IMR-90 (cell line): ENCODE measurements around the gene CEP104. TPM values are rescaled to one million over a fixed set of nuclear protein-coding genes. Genes with fewer than 3 reads are reported as not detected.
A peak's percentile ranks its signal among the peaks of the same experiment; 100 is the strongest.

Source experiments
- ATAC-seq: fragments of 200-7000 bp; cut with Tn5 transposase; 2 replicates; pipeline ENCODE4 v1.9.1; 2020; ENCODE audit warnings: low read depth, mild to moderate bottlenecking, moderate library complexity
- BruUV-seq: library from RNA; stranded (reverse); fragments of 400-500 nt; replicated peaks from 2 replicates; lab custom pipeline; 2021; lab: Mats Ljungman, UMichigan
- CTCF ChIA-PET: fragments of 300-600 bp; formaldehyde crosslinking; extraction: SDS; loops from one replicate; lab custom pipeline; 2021; ENCODE audit warnings: antibody characterized with exemption; lab: Yijun Ruan, JAX
- POLR2A ChIA-PET: fragments of 300-600 bp; sonication (Branson Sonifier 250); formaldehyde crosslinking; loops from one replicate; lab custom pipeline; 2022; ENCODE audit warnings: antibody characterized with exemption; ENCODE audit not compliant: unreplicated experiment; lab: Charles Lee
- DNase-seq: peaks from one replicate; pipeline ENCODE4 v3.0.0; 2013
- H2AFZ ChIP-seq: replicated peaks from 2 replicates; pipeline ENCODE3; 2013; ENCODE audit warnings: low read length, mild to moderate bottlenecking; ENCODE audit not compliant: poor library complexity
- H2AK5ac ChIP-seq: 2 replicates; pipeline ENCODE4 v1.6.1; 2013; ENCODE audit warnings: low read depth, low read length, inconsistent platforms
- H2AK9ac ChIP-seq: replicated peaks from 2 replicates; pipeline ENCODE3; 2013; ENCODE audit warnings: mild to moderate bottlenecking, low read depth, low read length, moderate library complexity; ENCODE audit not compliant: poor library complexity
- H2BK120ac ChIP-seq: 2 replicates; pipeline ENCODE4 v1.6.1; 2013; ENCODE audit warnings: low read depth, low read length, inconsistent platforms
- H2BK15ac ChIP-seq: 3 replicates; pipeline ENCODE4 v1.6.1; 2013; ENCODE audit warnings: low read depth, low read length, inconsistent platforms
- H2BK20ac ChIP-seq: 2 replicates; pipeline ENCODE4 v1.6.1; 2013; ENCODE audit warnings: low read depth, mild to moderate bottlenecking, inconsistent platforms, low read length, moderate library complexity
- H2BK5ac ChIP-seq: 2 replicates; pipeline ENCODE4 v1.6.1; 2013; ENCODE audit warnings: mild to moderate bottlenecking, low read depth, low read length, inconsistent platforms; ENCODE audit not compliant: poor library complexity, severe bottlenecking
- H3K14ac ChIP-seq: replicated peaks from 2 replicates; pipeline ENCODE4 v1.6.1; 2013; ENCODE audit warnings: low read depth, low read length, inconsistent platforms
- H3K18ac ChIP-seq: 2 replicates; pipeline ENCODE4 v1.6.1; 2013; ENCODE audit warnings: low read depth, low read length, control low read depth
- H3K23ac ChIP-seq: 2 replicates; pipeline ENCODE4 v1.6.1; 2013; ENCODE audit warnings: low read depth, low read length, inconsistent platforms
- H3K27ac ChIP-seq: 2 replicates; pipeline ENCODE4 v1.5.1; 2013; ENCODE audit warnings: mild to moderate bottlenecking, control low read depth, low read length; ENCODE audit not compliant: insufficient read depth
- H3K27me3 ChIP-seq: 2 replicates; pipeline ENCODE4 v1.6.1; 2013; ENCODE audit warnings: low read length; ENCODE audit not compliant: control insufficient read depth, insufficient read depth
- H3K36me3 ChIP-seq: 2 replicates; pipeline ENCODE4 v1.6.1; 2013; ENCODE audit warnings: low read length, mixed read lengths; ENCODE audit not compliant: control insufficient read depth, insufficient read depth
- H3K4ac ChIP-seq: 2 replicates; pipeline ENCODE4 v1.6.1; 2013; ENCODE audit warnings: low read depth, low read length, inconsistent platforms
- H3K4me1 ChIP-seq: 2 replicates; pipeline ENCODE4 v1.6.1; 2013; ENCODE audit warnings: low read length, mixed read lengths; ENCODE audit not compliant: control insufficient read depth, insufficient read depth
- H3K4me2 ChIP-seq: 2 replicates; pipeline ENCODE4 v1.6.1; 2013; ENCODE audit warnings: low read depth, mild to moderate bottlenecking, control low read depth, low read length, moderate library complexity
- H3K4me3 ChIP-seq: 2 replicates; pipeline ENCODE4 v1.5.1; 2013; ENCODE audit warnings: low read depth, mild to moderate bottlenecking, control low read depth, low read length, moderate library complexity; ENCODE audit not compliant: insufficient read depth
- H3K56ac ChIP-seq: 2 replicates; pipeline ENCODE4 v1.6.1; 2013; ENCODE audit warnings: low read length, inconsistent platforms; ENCODE audit not compliant: insufficient read depth; ENCODE audit errors: extremely low read depth
- H3K79me1 ChIP-seq, 2 experiments: 2 replicates each; pipeline ENCODE4 v1.6.1; 2013; ENCODE audit warnings: low read length in 2 of 2, inconsistent platforms in 1 of 2, low read depth in 1 of 2
- H3K9ac ChIP-seq: 2 replicates; pipeline ENCODE4 v1.6.1; 2013; ENCODE audit warnings: low read depth, low read length, control low read depth
- H3K9me1 ChIP-seq: 2 replicates; pipeline ENCODE4 v1.6.1; 2013; ENCODE audit warnings: low read length, inconsistent platforms; ENCODE audit not compliant: insufficient read depth
- H3K9me3 ChIP-seq: 2 replicates; pipeline ENCODE4 v1.6.1; 2013; ENCODE audit warnings: low read length; ENCODE audit not compliant: control insufficient read depth, insufficient read depth
- H4K20me1 ChIP-seq: 2 replicates; pipeline ENCODE4 v1.6.1; 2013; ENCODE audit warnings: low read length, inconsistent platforms; ENCODE audit not compliant: insufficient read depth
- H4K5ac ChIP-seq: 2 replicates; pipeline ENCODE4 v1.6.1; 2013; ENCODE audit warnings: mild to moderate bottlenecking, low read depth, low read length, control low read depth
- H4K8ac ChIP-seq, 2 experiments: 2 replicates each; pipeline ENCODE4 v1.6.1; 2013; ENCODE audit warnings: low read depth in 2 of 2, low read length in 2 of 2, control low read depth in 1 of 2, inconsistent platforms in 1 of 2
- H4K91ac ChIP-seq: 2 replicates; pipeline ENCODE4 v1.6.1; 2013; ENCODE audit warnings: low read depth, low read length, inconsistent platforms; ENCODE audit not compliant: insufficient read depth
- BHLHE40 ChIP-seq: fragments of 150-350 bp; IDR thresholded peaks from 2 replicates; pipeline ENCODE4 v1.6.1; 2016; ENCODE audit warnings: mild to moderate bottlenecking, low read depth, low read length
- CEBPB ChIP-seq: IDR thresholded peaks from 2 replicates; pipeline ENCODE4 v1.6.1; 2012; ENCODE audit warnings: low read depth, low read length, improper control_type of control experiment
- CHD1 ChIP-seq: IDR thresholded peaks from 2 replicates; pipeline ENCODE4 v1.6.1; 2012; ENCODE audit warnings: low read depth, low read length, improper control_type of control experiment
- CTCF ChIP-seq: conservative IDR thresholded peaks from 2 replicates; pipeline ENCODE4 v1.5.1; 2012; ENCODE audit warnings: mild to moderate bottlenecking, low read depth, low read length, improper control_type of control experiment
- ELK1 ChIP-seq: fragments of 150-350 bp; IDR thresholded peaks from 2 replicates; pipeline ENCODE4 v1.6.1; 2016; ENCODE audit warnings: low read depth, mild to moderate bottlenecking, low read length, moderate library complexity, borderline replicate concordance
- FOS ChIP-seq: fragments of 150-350 bp; IDR thresholded peaks from 2 replicates; pipeline ENCODE4 v1.6.1; 2016; ENCODE audit warnings: low read depth, low read length
- MAFK ChIP-seq: IDR thresholded peaks from 2 replicates; pipeline ENCODE4 v1.6.1; 2012; ENCODE audit warnings: low read depth, low read length, improper control_type of control experiment
- MAZ ChIP-seq: IDR thresholded peaks from 2 replicates; pipeline ENCODE4 v1.6.1; 2012; ENCODE audit warnings: low read depth, mild to moderate bottlenecking, low read length, improper control_type of control experiment, moderate library complexity, borderline replicate concordance
- MXI1 ChIP-seq: IDR thresholded peaks from 2 replicates; pipeline ENCODE4 v1.6.1; 2012; ENCODE audit warnings: low read depth, mild to moderate bottlenecking, low read length, moderate library complexity, borderline replicate concordance
- NFE2L2 ChIP-seq: fragments of 150-350 bp; IDR thresholded peaks from 2 replicates; pipeline ENCODE4 v1.6.1; 2016; ENCODE audit warnings: low read depth, mild to moderate bottlenecking, low read length
- POLR2A ChIP-seq: IDR thresholded peaks from 2 replicates; pipeline ENCODE4 v1.6.1; 2012; ENCODE audit warnings: mild to moderate bottlenecking, low read depth, low read length
- RAD21 ChIP-seq: IDR thresholded peaks from 2 replicates; pipeline ENCODE4 v1.6.1; 2012; ENCODE audit warnings: low read length, improper control_type of control experiment
- RCOR1 ChIP-seq: IDR thresholded peaks from 2 replicates; pipeline ENCODE4 v1.6.1; 2012; ENCODE audit warnings: mild to moderate bottlenecking, low read length, improper control_type of control experiment; ENCODE audit not compliant: insufficient replicate concordance
- RFX5 ChIP-seq: IDR thresholded peaks from 2 replicates; pipeline ENCODE4 v1.8.0; 2012; ENCODE audit warnings: low read depth, mild to moderate bottlenecking, low read length, moderate library complexity
- SMC3 ChIP-seq: fragments of 150-350 bp; IDR thresholded peaks from 2 replicates; pipeline ENCODE4 v1.6.1; 2016; ENCODE audit warnings: low read depth, mild to moderate bottlenecking, antibody characterized with exemption, low read length, moderate library complexity
- USF2 ChIP-seq: fragments of 150-350 bp; IDR thresholded peaks from 2 replicates; pipeline ENCODE4 v1.6.1; 2017; ENCODE audit warnings: mild to moderate bottlenecking, antibody characterized with exemption, low read length, low read depth
- WGBS, 2 experiments: methylation state at CpG; one replicate each; pipeline versions ENCODE4 v1.1.5 to v1.1.7; 2013; ENCODE audit warnings: missing lambda C conversion rate in 2 of 2; ENCODE audit not compliant: insufficient read length in 1 of 2; ENCODE audit errors: extremely low coverage in 2 of 2; 5-methylcytosine and 5-hydroxymethylcytosine counted together
- dilution Hi-C: fragments of 300-500 bp; cut with HindIII; formaldehyde crosslinking; loops from one replicate; pipeline ENCODE4 v1.14.3; 2018; ENCODE audit warnings: low sequenced_read_pairs; ENCODE audit not compliant: unreplicated experiment
- in situ Hi-C: fragments of 300-500 bp; cut with MboI; formaldehyde crosslinking; loops from 3 replicates; pipeline ENCODE4 v1.14.3; 2019; ENCODE audit warnings: low sequenced_read_pairs, inconsistent platforms, mixed read lengths
- intact Hi-C: fragments of 100-400 bp; cut with micrococcal nuclease; formaldehyde crosslinking; loops from 2 replicates; pipeline ENCODE4 v1.10.0; 2022
- polyA plus RNA-seq, 3 experiments: library from polyadenylated mRNA; depleted of rRNA; stranded (reverse); fragments of >200 nt; gene quantifications; 2 replicates each; pipeline ENCODE4 v1.2.3, GENCODE V29; 2012; ENCODE audit warnings: low replicate concordance in 1 of 3
- total RNA-seq: library from RNA; depleted of rRNA; stranded (reverse); fragments of >200 nt; gene quantifications from 2 replicates; pipeline ENCODE4 v1.2.3, GENCODE V29; 2012

Gene CEP104
- total and polyA plus RNA-seq, 2 of the 4 experiments (the other 2 are of a cell fraction), result 14.3 to 17.5 TPM

- H2AK5ac ChIP-seq, result no peak overlapping the region
- no peak overlapping the region for H3K14ac ChIP-seq
- H3K23ac ChIP-seq, result no peak overlapping the region
- dilution Hi-C loops, result no loop called here
- CTCF ChIA-PET, result no interaction called here
- no peaks in the 10 kb centered on the region for H3K36me3 ChIP-seq
- H3K9me1 ChIP-seq, result no peaks in the 10 kb centered on the region; the same call in 1 of the 2 replicates
- no peak overlapping the region for H4K91ac ChIP-seq
- H4K5ac ChIP-seq, result no peak overlapping the region
- no peak overlapping the region for H2BK5ac ChIP-seq
- no peak overlapping the region for H2BK120ac ChIP-seq
- H3K9me3 ChIP-seq, result no peaks in the 10 kb centered on the region
- 81% methylated on average over 10 of the region's 11 CpGs; no CpG with 5 or more reads in 1 of the 2 experiments for WGBS, 2 experiments
- no peaks in the 10 kb centered on the region for H3K79me1 ChIP-seq
- DNase-seq (no peak), ATAC-seq (no peak)
- no peak overlapping the region for H3K4me2 ChIP-seq
- intact Hi-C loops, result no loop called here
- no peak overlapping the region for H3K4ac ChIP-seq
- no peak overlapping the region for H3K27ac ChIP-seq
- BruUV-seq, result no TSS peak
- no peak overlapping the region for H2BK20ac ChIP-seq
- H3K27me3 ChIP-seq, result peaks cover 7% of the 10 kb centered on the region; the same call in 1 of the 2 replicates
- H2AFZ ChIP-seq, result no peak overlapping the region
- H3K9ac ChIP-seq, result no peak overlapping the region
- in situ Hi-C loops, result loop anchor here (25.0 kb wide), 1 partner anchor 2006 kb away; no protein-coding TSS in a partner anchor
- H4K20me1 ChIP-seq, result no peaks in the 10 kb centered on the region
- H2BK15ac ChIP-seq, result no peak overlapping the region
- H3K4me3 ChIP-seq, result no peak overlapping the region
- H3K4me1 ChIP-seq, result no peaks in the 10 kb centered on the region
- POLR2A ChIA-PET, result interaction anchor here (0.6 kb wide), 1 partner anchor 369 kb away, joined by 3 read pairs; no protein-coding TSS in a partner anchor
- H4K8ac ChIP-seq, result no peak overlapping the region
- TF ChIP-seq FOS (no peak), CHD1 (no peak), USF2 (no peak), RCOR1 (no peak), MAFK (no peak), MXI1 (no peak), CEBPB (no peak), CTCF (no peak), RFX5 (no peak), RAD21 (no peak), SMC3 (no peak), NFE2L2 (no peak), BHLHE40 (no peak), MAZ (no peak), POLR2A (no peak), ELK1 (no peak)
- peak overlapping the region; percentile 33 for H2AK9ac ChIP-seq
- H3K56ac ChIP-seq, result no peak overlapping the region
- no peak overlapping the region for H3K18ac ChIP-seq
These were observed 49.6 kb upstream of the CEP104 start for GRCh38 chr1:3906672-3907020.
